Activated gamma-delta T cell (primary cell): ENCODE measurements around the gene DNAJB1.
A peak's percentile ranks its signal among the peaks of the same experiment; 100 is the strongest.

ENCODE experiments used
- DNase-seq: peaks from one replicate; lab custom pipeline; 2025; lab: John Stamatoyannopoulos, UW

Gene DNAJB1

GRCh38 chr19:14473073-14473977, 44.9 kb downstream of the DNAJB1 start:
- DNase-seq: no peak

GRCh38 chr19:14472202-14472938, 45.8 kb downstream of the DNAJB1 start:
- DNase-seq: peak; percentile 51

- no peak for DNase-seq
Measured at GRCh38 chr19:14471436-14472187, 46.6 kb downstream of the DNAJB1 start.

GRCh38 chr19:14470031-14470876, 47.9 kb downstream of the DNAJB1 start:
- no peak for DNase-seq

GRCh38 chr19:14467816-14468215, 50.4 kb downstream of the DNAJB1 start:
- no peak for DNase-seq

GRCh38 chr19:14467391-14467790, 50.8 kb downstream of the DNAJB1 start:
- DNase-seq: no peak
